Tibial nerve (tissue), 3 donors: Measurements from ENCODE around the gene RTP1.

Source experiments
- CTCF ChIP-seq, 5 experiments: fragments of 200-600 bp in 3 of 5; fragments of 450-650 bp in 2 of 5; sonication (generic) in 3 of 5; IDR thresholded peaks; one replicate each; pipeline ENCODE4 v1.5.1; 2016 to 2019; ENCODE audit warnings: antibody characterized with exemption in 5 of 5, mild to moderate bottlenecking in 3 of 5, moderate library complexity in 2 of 5
- POLR2A ChIP-seq, 2 donors: fragments of 450-650 bp; IDR thresholded peaks; one replicate each; pipeline ENCODE4 v1.6.1; 2017; ENCODE audit warnings: antibody characterized with exemption in 2 of 2, mild to moderate bottlenecking in 2 of 2, moderate library complexity in 2 of 2

GRCh38 chr3:187211532-187212195 lies 14.4 kb downstream of the RTP1 start:
- TF ChIP-seq CTCF (IDR thresholded peaks at IDR 0.05), result no peak
- TF ChIP-seq POLR2A (IDR thresholded peaks at IDR 0.05), result no peak
